Measurements from ENCODE around the gene RBM12.

The RBM12 gene

GRCh38 chr20:35702824-35703695 lies 38.4 kb upstream of the RBM12 start (continued):
- TF ChIP-seq ZBTB44 (tag by site-specific recombination; IDR thresholded peaks at IDR 0.05) (no peak), ZNF76 (tag by site-specific recombination; IDR thresholded peaks at IDR 0.05; ENCODE audit: borderline replicate concordance, low read depth) (no peak), ZNF433 (tag by site-specific recombination; IDR thresholded peaks at IDR 0.05; ENCODE audit: low read depth) (no peak)

DNA sequence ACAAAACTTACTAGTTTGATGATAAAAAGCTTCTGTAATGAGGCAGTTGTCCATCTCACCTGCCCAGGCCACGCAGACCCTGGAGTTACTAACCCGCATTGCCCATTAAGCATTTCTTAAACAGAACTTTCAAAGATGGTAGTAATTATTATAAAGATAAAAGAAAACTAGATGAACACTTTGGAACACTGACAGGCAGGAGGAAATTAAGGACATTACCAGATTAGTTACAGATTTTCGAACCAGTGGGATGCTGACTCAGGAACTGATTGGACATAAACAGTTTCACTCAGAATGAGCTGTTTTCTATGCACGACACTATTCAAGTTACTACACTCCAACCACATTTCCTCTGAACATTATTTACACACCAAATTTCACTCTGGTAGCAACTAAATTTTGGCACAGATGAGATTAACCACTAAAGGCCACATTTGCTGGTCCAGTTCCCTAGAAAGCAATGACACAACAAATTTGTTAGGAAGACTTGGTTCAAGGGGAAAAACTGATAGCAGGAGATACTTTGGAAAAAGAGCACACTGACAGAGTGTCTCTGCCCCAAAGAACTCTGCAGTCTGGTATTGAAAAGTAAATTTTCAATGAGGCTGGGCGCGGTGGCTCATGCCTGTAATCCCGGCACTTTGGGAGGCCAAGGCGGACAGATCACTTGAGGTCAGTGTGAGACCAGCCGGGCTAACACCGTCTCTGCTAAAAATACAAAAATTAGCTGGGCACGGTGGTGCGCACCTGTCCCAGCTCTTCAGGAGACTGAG lies 37.5 kb upstream of the RBM12 start:
- POLR2A ChIA-PET = interaction anchor here (0.5 to 6.2 kb wide), 9 partner anchors 9 to 205 kb away, joined by 3 to 27 read pairs (median 3); partner anchors contain the start of genes RBM39 and SPAG4
- CTCF ChIA-PET = interaction anchor here (0.5 to 1.0 kb wide), 3 partner anchors 11 to 239 kb away, joined by 3 to 7 read pairs (median 3); no protein-coding TSS in a partner anchor
- peaks cover 29 to 69% of the 10 kb centered on the region in 2 experiments for H3K36me3 ChIP-seq (ENCODE audit: control insufficient read depth in 2 of 2, insufficient read depth in 1 of 2, low read length in 2 of 2)
- no peak overlapping the region for H3K4me3 ChIP-seq (ENCODE audit: low read depth, low read length)
- H3K27ac ChIP-seq (ENCODE audit: extremely low read depth, low read depth, low read length) = no peak overlapping the region
- H3K4me1 ChIP-seq (ENCODE audit: control insufficient read depth, insufficient read depth, low read length) = 0 out of 2 replicates have a peak, but pooled peaks cover 4% of the 10 kb centered on the region
- H3K9me3 ChIP-seq (ENCODE audit: control insufficient read depth, insufficient read depth, low read depth, low read length) = no peaks in the 10 kb centered on the region
- peak; percentile 5; the same call in 1 of the 2 replicates for TF ChIP-seq ZNF600 (tag by site-specific recombination; IDR thresholded peaks at IDR 0.05)
- 0 out of 2 replicates have a peak, but pooled peaks have one; percentile 10 for TF ChIP-seq PRDM6 (tag by site-specific recombination; IDR thresholded peaks at IDR 0.05)
- TF ChIP-seq ZEB2 (tag by site-specific recombination; IDR thresholded peaks at IDR 0.05) = peak; percentile 17; the same call in 1 of the 2 replicates
- TF ChIP-seq ZBTB17 (tag by site-specific recombination; IDR thresholded peaks at IDR 0.05) = peak; percentile 34; the same call in 1 of the 2 replicates
- TF ChIP-seq ZNF366 (tag by site-specific recombination; conservative IDR thresholded peaks at IDR 0.05) = 0 out of 2 replicates have a peak, but pooled peaks have one; percentile 22
- no peak for TF ChIP-seq PATZ1 (tag by site-specific recombination; IDR thresholded peaks at IDR 0.05)
- TF ChIP-seq ZFP69B (tag by site-specific recombination; IDR thresholded peaks at IDR 0.05) = no peak
- peak; percentile 27; the same call in 1 of the 2 replicates for TF ChIP-seq IKZF3 (tag by site-specific recombination; IDR thresholded peaks at IDR 0.05)
- TF ChIP-seq PRDM1 (tag by site-specific recombination; IDR thresholded peaks at IDR 0.05) = 0 out of 2 replicates have a peak, but pooled peaks have one; percentile 17
- no peak for TF ChIP-seq ZNF112 (tag by site-specific recombination; IDR thresholded peaks at IDR 0.05)
- 0 out of 2 replicates have a peak, but pooled peaks have one; percentile 50 for TF ChIP-seq GFI1B (tag by site-specific recombination; IDR thresholded peaks at IDR 0.05)
- TF ChIP-seq, protein P1, sequence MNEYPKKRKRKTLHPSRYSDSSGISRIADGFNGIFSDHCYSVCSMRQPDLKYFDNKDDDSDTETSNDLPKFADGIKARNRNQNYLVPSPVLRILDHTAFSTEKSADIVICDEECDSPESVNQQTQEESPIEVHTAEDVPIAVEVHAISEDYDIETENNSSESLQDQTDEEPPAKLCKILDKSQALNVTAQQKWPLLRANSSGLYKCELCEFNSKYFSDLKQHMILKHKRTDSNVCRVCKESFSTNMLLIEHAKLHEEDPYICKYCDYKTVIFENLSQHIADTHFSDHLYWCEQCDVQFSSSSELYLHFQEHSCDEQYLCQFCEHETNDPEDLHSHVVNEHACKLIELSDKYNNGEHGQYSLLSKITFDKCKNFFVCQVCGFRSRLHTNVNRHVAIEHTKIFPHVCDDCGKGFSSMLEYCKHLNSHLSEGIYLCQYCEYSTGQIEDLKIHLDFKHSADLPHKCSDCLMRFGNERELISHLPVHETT (tag by site-specific recombination; IDR thresholded peaks at IDR 0.05) = 0 out of 2 replicates have a peak, but pooled peaks have one; percentile 23
- no peak for TF ChIP-seq HOXD13 (CRISPR knock-in tag; IDR thresholded peaks at IDR 0.05; ENCODE audit: borderline replicate concordance)

All from HEK293 (cell line).